WTC11 (cell line): Measurements from ENCODE around the gene SORD. TPM values are rescaled to one million over a fixed set of nuclear protein-coding genes. Genes with fewer than 3 reads are reported as not detected.

Experiments used
- ATAC-seq: fragments of 200-7000 bp; cut with Tn5 transposase; 2 replicates; pipeline ENCODE4 v1.10.0; 2021; ENCODE audit warnings: mild to moderate bottlenecking, moderate library complexity
- CTCF ChIA-PET: fragments of 300-600 bp; sonication (Branson Sonifier 250); formaldehyde crosslinking; loops from one replicate; lab custom pipeline; 2021; ENCODE audit warnings: antibody characterized with exemption; lab: Charles Lee
- POLR2A ChIA-PET: fragments of 350-600 bp; sonication (Branson Sonifier 250); formaldehyde crosslinking; loops from one replicate; lab custom pipeline; 2021; ENCODE audit warnings: antibody characterized with exemption; lab: Charles Lee
- DNase-seq: peaks from one replicate; pipeline ENCODE4 v3.0.0; 2021; ENCODE audit warnings: low spot score
- H3K27ac Mint-ChIP-seq: 2 replicates; pipeline ENCODE4 v1.8.0; 2021; ENCODE audit warnings: mixed read lengths
- H3K27me3 Mint-ChIP-seq: 2 replicates; pipeline ENCODE4 v1.8.0; 2021; ENCODE audit warnings: low read depth, mild to moderate bottlenecking, moderate library complexity, mixed read lengths
- H3K36me3 Mint-ChIP-seq: 2 replicates; pipeline ENCODE4 v1.8.0; 2021; ENCODE audit warnings: mixed read lengths
- H3K4me1 Mint-ChIP-seq: 2 replicates; pipeline ENCODE4 v1.8.0; 2022; ENCODE audit warnings: mixed read lengths
- H3K4me3 Mint-ChIP-seq: 2 replicates; pipeline ENCODE4 v1.8.0; 2021; ENCODE audit warnings: mild to moderate bottlenecking, moderate library complexity, mixed read lengths
- H3K9me3 Mint-ChIP-seq: 2 replicates; pipeline ENCODE4 v1.8.0; 2021; ENCODE audit warnings: mixed read lengths
- E2F1 ChIP-seq: sonication (generic); formaldehyde crosslinking; IDR thresholded peaks from 2 replicates; pipeline ENCODE4 v1.8.0; 2022; ENCODE audit warnings: mild to moderate bottlenecking, missing genetic modification reagents
- E2F4 ChIP-seq: sonication (generic); formaldehyde crosslinking; IDR thresholded peaks from 2 replicates; pipeline ENCODE4 v1.8.1; 2022; ENCODE audit warnings: low read depth, mild to moderate bottlenecking, moderate library complexity, missing genetic modification reagents, borderline replicate concordance
- EMX1 ChIP-seq: fragments of 250-450 bp; sonication (Bioruptor Pico); IDR thresholded peaks from 2 replicates; pipeline ENCODE4 v1.8.0; 2021; ENCODE audit warnings: mild to moderate bottlenecking
- GRHL2 ChIP-seq: fragments of 250-450 bp; sonication (Bioruptor Pico); IDR thresholded peaks from 2 replicates; pipeline ENCODE4 v1.8.0; 2022; ENCODE audit warnings: mild to moderate bottlenecking, moderate library complexity; ENCODE audit not compliant: insufficient replicate concordance, severe bottlenecking
- GTF2I ChIP-seq: fragments of 250-450 bp; sonication (Bioruptor Pico); conservative IDR thresholded peaks from 2 replicates; pipeline ENCODE4 v1.4.0; 2021; ENCODE audit warnings: mild to moderate bottlenecking
- JAZF1 ChIP-seq: fragments of 250-450 bp; sonication (Bioruptor Pico); IDR thresholded peaks from 2 replicates; pipeline ENCODE4 v1.9.0; 2021; ENCODE audit warnings: moderate library complexity, mild to moderate bottlenecking, inconsistent platforms
- MYBL2 ChIP-seq: sonication (generic); formaldehyde crosslinking; IDR thresholded peaks from 2 replicates; pipeline ENCODE4 v1.8.1; 2023; ENCODE audit warnings: mild to moderate bottlenecking, moderate library complexity, missing genetic modification reagents
- NFATC4 ChIP-seq: fragments of 250-450 bp; sonication (Bioruptor Pico); IDR thresholded peaks from 2 replicates; pipeline ENCODE4 v1.9.0; 2021; ENCODE audit warnings: mild to moderate bottlenecking
- NFYB ChIP-seq: sonication (generic); formaldehyde crosslinking; conservative IDR thresholded peaks from 2 replicates; pipeline ENCODE4 v1.8.0; 2022; ENCODE audit warnings: low read depth, missing genetic modification reagents
- ZNF138 ChIP-seq: sonication (generic); formaldehyde crosslinking; conservative IDR thresholded peaks from 2 replicates; pipeline ENCODE4 v1.8.1; 2022; ENCODE audit warnings: mild to moderate bottlenecking, moderate library complexity, missing genetic modification reagents
- ZNF512 ChIP-seq: sonication (generic); formaldehyde crosslinking; IDR thresholded peaks from 2 replicates; pipeline ENCODE4 v1.8.1; 2022; ENCODE audit warnings: missing genetic modification reagents, borderline replicate concordance
- total RNA-seq: library from RNA; stranded (reverse); gene quantifications from 3 replicates; pipeline ENCODE4 v1.2.3, GENCODE V29; 2021
- TF ChIP-seq, protein P1 (sequence below): fragments of 200-600 bp; IDR thresholded peaks from 2 replicates; pipeline ENCODE4 v1.8.0; 2022; ENCODE audit warnings: antibody characterized with exemption
- TF ChIP-seq, protein P2 (sequence below): sonication (generic); formaldehyde crosslinking; conservative IDR thresholded peaks from 2 replicates; pipeline ENCODE4 v1.8.1; 2023; ENCODE audit warnings: mild to moderate bottlenecking, low read depth, missing genetic modification reagents, moderate library complexity
- TF ChIP-seq, protein P3 (sequence below): sonication (generic); formaldehyde crosslinking; IDR thresholded peaks from 2 replicates; pipeline ENCODE4 v1.8.1; 2023; ENCODE audit warnings: mild to moderate bottlenecking, missing genetic modification reagents, moderate library complexity
- TF ChIP-seq, protein P4 (sequence below): sonication (generic); formaldehyde crosslinking; IDR thresholded peaks from 2 replicates; pipeline ENCODE4 v1.8.1; 2023; ENCODE audit warnings: mild to moderate bottlenecking, missing genetic modification reagents
- TF ChIP-seq, protein P5 (sequence below): sonication (generic); formaldehyde crosslinking; IDR thresholded peaks from 2 replicates; pipeline ENCODE4 v1.8.1; 2023; ENCODE audit warnings: mild to moderate bottlenecking, missing genetic modification reagents

Gene SORD
- total RNA-seq, 1 experiment from 2014 or later = 46.2 TPM

DNA sequence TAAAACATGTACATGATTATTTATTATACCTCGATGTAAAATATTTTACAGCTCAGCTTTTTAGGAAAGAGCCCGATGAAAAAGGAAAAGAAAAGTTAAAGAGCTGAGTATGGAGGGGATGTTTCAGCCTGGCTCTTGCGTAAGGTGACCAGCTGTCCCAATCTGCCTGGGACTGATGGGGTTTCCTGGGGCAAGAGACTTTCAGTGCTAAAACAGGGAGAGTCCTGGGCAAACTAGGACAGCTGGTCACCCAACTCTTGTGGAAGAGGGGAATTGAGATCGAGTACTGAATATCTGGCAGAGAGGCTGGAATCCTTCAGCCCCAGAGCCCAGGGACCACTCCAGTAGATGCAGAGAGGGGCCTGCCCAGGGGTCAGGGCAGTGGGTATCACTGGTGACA lies 70.0 kb downstream of the SORD start:
- Mint-ChIP-seq H3K36me3 (no peaks in the 10 kb centered on the region), H3K4me1 (no peaks in the 10 kb centered on the region), H3K27ac (no peak overlapping the region), H3K27me3 (peaks cover 16% of the 10 kb centered on the region), H3K9me3 (no peaks in the 10 kb centered on the region), H3K4me3 (no peak overlapping the region)
- TF ChIP-seq MYBL2 (CRISPR knock-in tag) (no peak), E2F4 (CRISPR knock-in tag) (no peak), NFYB (CRISPR knock-in tag) (no peak), EMX1 (CRISPR knock-in tag) (no peak), ZNF512 (CRISPR knock-in tag) (no peak), E2F1 (no peak), GRHL2 (CRISPR knock-in tag) (no peak)
- TF ChIP-seq, protein P1, sequence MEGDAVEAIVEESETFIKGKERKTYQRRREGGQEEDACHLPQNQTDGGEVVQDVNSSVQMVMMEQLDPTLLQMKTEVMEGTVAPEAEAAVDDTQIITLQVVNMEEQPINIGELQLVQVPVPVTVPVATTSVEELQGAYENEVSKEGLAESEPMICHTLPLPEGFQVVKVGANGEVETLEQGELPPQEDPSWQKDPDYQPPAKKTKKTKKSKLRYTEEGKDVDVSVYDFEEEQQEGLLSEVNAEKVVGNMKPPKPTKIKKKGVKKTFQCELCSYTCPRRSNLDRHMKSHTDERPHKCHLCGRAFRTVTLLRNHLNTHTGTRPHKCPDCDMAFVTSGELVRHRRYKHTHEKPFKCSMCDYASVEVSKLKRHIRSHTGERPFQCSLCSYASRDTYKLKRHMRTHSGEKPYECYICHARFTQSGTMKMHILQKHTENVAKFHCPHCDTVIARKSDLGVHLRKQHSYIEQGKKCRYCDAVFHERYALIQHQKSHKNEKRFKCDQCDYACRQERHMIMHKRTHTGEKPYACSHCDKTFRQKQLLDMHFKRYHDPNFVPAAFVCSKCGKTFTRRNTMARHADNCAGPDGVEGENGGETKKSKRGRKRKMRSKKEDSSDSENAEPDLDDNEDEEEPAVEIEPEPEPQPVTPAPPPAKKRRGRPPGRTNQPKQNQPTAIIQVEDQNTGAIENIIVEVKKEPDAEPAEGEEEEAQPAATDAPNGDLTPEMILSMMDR = no peak
- TF ChIP-seq, protein P2, sequence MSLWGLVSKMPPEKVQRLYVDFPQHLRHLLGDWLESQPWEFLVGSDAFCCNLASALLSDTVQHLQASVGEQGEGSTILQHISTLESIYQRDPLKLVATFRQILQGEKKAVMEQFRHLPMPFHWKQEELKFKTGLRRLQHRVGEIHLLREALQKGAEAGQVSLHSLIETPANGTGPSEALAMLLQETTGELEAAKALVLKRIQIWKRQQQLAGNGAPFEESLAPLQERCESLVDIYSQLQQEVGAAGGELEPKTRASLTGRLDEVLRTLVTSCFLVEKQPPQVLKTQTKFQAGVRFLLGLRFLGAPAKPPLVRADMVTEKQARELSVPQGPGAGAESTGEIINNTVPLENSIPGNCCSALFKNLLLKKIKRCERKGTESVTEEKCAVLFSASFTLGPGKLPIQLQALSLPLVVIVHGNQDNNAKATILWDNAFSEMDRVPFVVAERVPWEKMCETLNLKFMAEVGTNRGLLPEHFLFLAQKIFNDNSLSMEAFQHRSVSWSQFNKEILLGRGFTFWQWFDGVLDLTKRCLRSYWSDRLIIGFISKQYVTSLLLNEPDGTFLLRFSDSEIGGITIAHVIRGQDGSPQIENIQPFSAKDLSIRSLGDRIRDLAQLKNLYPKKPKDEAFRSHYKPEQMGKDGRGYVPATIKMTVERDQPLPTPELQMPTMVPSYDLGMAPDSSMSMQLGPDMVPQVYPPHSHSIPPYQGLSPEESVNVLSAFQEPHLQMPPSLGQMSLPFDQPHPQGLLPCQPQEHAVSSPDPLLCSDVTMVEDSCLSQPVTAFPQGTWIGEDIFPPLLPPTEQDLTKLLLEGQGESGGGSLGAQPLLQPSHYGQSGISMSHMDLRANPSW (CRISPR knock-in tag) = no peak
- TF ChIP-seq, protein P3, sequence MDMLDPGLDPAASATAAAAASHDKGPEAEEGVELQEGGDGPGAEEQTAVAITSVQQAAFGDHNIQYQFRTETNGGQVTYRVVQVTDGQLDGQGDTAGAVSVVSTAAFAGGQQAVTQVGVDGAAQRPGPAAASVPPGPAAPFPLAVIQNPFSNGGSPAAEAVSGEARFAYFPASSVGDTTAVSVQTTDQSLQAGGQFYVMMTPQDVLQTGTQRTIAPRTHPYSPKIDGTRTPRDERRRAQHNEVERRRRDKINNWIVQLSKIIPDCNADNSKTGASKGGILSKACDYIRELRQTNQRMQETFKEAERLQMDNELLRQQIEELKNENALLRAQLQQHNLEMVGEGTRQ (CRISPR knock-in tag) = no peak
- DNase-seq = no peak
- CTCF ChIA-PET = interaction anchor here (1.2 to 3.3 kb wide), 2 partner anchors 17 to 25 kb away, joined by 3 to 14 read pairs; no protein-coding TSS in a partner anchor
- no peak for ATAC-seq
- POLR2A ChIA-PET = no interaction called here

DNA sequence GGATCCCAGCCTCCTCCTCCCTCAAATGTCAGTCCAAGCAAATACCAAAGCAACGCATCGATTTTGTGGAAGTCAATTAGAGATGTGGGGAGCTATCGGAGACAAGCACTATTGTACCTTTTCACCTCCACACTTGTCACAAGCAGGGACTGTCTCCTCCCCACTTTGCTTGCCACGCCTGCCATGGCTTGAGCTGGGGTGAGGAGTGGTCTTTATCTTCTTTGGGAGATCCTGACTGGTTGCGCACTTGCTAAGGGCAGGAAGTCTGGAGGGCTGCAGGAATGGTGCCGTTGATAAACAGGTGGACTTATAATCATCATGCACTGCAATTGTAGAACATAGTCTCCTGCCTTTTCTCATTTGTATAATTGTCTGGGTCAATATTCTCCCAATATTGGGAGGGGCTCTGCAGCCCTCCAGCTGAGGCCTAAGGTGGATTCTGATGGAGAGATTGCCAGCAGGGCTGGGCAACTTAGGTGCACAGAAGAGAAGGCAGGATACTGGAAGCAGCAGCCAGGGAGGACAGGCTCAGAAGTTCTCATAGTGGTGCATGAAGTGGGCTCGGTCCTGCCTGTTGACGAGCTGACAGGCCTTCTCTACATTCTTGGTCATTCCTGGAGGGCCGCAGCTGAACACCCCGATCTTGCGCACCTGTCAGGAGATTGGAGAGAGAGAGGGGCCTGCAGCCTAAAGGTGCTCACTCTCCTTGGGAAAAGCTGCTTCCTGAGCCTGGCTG lies 70.8 kb downstream of the SORD start:
- no peak for ATAC-seq
- H3K27ac Mint-ChIP-seq = no peak overlapping the region

More for the DNA sequence above, 70.8 kb downstream of the SORD start:
- no peaks in the 10 kb centered on the region for H3K4me1 Mint-ChIP-seq
- TF ChIP-seq NFATC4 (CRISPR knock-in tag) (no peak), ZNF138 (CRISPR knock-in tag) (no peak), JAZF1 (no peak), GTF2I (CRISPR knock-in tag) (no peak)
- TF ChIP-seq, protein P4, sequence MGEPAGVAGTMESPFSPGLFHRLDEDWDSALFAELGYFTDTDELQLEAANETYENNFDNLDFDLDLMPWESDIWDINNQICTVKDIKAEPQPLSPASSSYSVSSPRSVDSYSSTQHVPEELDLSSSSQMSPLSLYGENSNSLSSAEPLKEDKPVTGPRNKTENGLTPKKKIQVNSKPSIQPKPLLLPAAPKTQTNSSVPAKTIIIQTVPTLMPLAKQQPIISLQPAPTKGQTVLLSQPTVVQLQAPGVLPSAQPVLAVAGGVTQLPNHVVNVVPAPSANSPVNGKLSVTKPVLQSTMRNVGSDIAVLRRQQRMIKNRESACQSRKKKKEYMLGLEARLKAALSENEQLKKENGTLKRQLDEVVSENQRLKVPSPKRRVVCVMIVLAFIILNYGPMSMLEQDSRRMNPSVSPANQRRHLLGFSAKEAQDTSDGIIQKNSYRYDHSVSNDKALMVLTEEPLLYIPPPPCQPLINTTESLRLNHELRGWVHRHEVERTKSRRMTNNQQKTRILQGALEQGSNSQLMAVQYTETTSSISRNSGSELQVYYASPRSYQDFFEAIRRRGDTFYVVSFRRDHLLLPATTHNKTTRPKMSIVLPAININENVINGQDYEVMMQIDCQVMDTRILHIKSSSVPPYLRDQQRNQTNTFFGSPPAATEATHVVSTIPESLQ (CRISPR knock-in tag) = no peak
- TF ChIP-seq, protein P5, sequence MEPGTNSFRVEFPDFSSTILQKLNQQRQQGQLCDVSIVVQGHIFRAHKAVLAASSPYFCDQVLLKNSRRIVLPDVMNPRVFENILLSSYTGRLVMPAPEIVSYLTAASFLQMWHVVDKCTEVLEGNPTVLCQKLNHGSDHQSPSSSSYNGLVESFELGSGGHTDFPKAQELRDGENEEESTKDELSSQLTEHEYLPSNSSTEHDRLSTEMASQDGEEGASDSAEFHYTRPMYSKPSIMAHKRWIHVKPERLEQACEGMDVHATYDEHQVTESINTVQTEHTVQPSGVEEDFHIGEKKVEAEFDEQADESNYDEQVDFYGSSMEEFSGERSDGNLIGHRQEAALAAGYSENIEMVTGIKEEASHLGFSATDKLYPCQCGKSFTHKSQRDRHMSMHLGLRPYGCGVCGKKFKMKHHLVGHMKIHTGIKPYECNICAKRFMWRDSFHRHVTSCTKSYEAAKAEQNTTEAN (CRISPR knock-in tag) = no peak
- TF ChIP-seq, all 79 proteins: peak for 0
- H3K4me3 Mint-ChIP-seq = no peak overlapping the region
- no peaks in the 10 kb centered on the region for H3K36me3 Mint-ChIP-seq
- H3K27me3 Mint-ChIP-seq = peaks cover 16% of the 10 kb centered on the region
- H3K9me3 Mint-ChIP-seq = no peaks in the 10 kb centered on the region
- no peak for DNase-seq
- ChIA-PET CTCF (interaction anchor here (3.3 kb wide), 1 partner anchor 24 kb away, joined by 14 read pairs; no protein-coding TSS in a partner anchor), POLR2A (no interaction called here)
